HFF-Myc (cell line): ENCODE measurements around the gene KDM3A.

Experiments
- DNase-seq: peaks from one replicate; pipeline ENCODE4 v3.0.0-alpha.2; 2011; ENCODE audit warnings: low read depth; ENCODE audit errors: extremely low read depth
- H3K4me3 ChIP-seq: replicated peaks from 2 replicates; pipeline ENCODE4 v1.5.1; 2011; ENCODE audit warnings: low read depth, mild to moderate bottlenecking, control low read depth, low read length
- CTCF ChIP-seq: IDR thresholded peaks from 2 replicates; pipeline ENCODE4 v1.5.1; 2012; ENCODE audit warnings: mild to moderate bottlenecking, low read depth, low read length, control low read depth; ENCODE audit errors: missing control alignments

KDM3A gene

GRCh38 chr2:86454238-86454637 is 13.1 kb downstream of the KDM3A start:
- TF ChIP-seq CTCF = no peak
- no peak overlapping the region for H3K4me3 ChIP-seq
- DNase-seq = no peak

GRCh38 chr2:86455181-86455580 is 14.0 kb downstream of the KDM3A start:
- no peak for TF ChIP-seq CTCF
- H3K4me3 ChIP-seq = no peak overlapping the region
- DNase-seq = no peak

DNA sequence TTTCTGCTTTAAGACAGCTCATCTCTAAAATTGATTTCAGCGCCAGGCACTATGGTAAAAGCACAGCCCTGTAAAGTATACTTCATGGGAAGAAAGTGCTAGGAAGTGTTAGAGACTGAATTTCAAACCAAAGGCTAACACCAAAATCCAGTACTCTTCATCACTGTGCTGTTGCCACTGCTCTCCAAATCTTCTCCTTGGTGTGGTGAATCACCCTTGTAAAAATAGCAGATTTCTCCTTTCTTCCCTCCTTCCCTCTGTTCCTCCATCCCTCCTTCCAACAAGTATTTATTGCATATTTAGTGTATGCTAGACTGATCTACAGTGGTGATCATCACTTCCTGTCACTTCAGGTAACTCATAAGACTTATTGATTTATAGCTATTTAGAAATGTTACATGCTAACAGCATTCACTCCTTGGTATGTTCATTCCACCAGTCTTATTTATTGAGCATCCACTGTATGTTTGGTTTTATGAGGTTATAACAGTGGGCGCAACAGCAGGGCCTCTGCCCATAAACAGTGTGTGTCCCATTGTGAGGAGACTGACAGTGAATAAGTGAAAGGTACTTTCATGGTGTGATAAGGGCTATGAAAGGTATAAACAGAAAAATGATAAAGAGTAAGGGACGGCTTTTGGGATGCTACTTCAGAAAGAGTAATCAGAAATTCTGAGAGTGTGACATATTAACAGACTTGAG is 20.0 kb downstream of the KDM3A start:
- DNase-seq = no peak
- no peak overlapping the region for H3K4me3 ChIP-seq
- no peak for TF ChIP-seq CTCF

DNA sequence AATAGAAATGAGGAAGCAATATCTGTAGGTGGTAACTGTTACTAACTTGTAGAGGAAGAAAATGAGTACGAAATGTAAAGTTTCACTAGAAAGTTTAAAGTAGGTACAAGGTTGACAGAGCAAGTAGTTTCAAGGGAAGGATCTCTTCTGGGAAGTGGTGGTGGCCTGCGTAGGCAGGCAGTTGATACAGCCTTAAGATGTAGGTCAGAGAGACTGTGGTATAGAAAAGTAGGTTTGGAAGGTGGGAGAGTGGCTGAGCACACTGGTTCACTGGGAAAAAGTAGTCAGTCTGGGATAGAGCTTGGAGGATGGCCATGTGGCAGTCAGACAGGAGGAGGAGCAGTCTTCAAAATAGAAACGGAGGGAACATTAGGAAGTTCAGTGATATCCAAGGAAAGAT is 23.5 kb downstream of the KDM3A start:
- no peak for DNase-seq
- TF ChIP-seq CTCF = no peak
- H3K4me3 ChIP-seq = no peak overlapping the region

- no peak for TF ChIP-seq CTCF
- no peak overlapping the region for H3K4me3 ChIP-seq
- DNase-seq = no peak
Measured at GRCh38 chr2:86466306-86466705, 25.1 kb downstream of the KDM3A start.

- TF ChIP-seq CTCF = no peak
- no peak overlapping the region for H3K4me3 ChIP-seq
- DNase-seq = no peak
Measured at GRCh38 chr2:86468162-86469033, 27.2 kb downstream of the KDM3A start.
